ENCODE data around the gene SH3BGR. TPM values are rescaled to one million over a fixed set of nuclear protein-coding genes. Genes with fewer than 3 reads are reported as not detected.

The SH3BGR gene
- polyA plus RNA-seq, 1 donor (not counting 4 experiments of a cell fraction or from before 2014, with no cell fraction given) = 1.4 TPM

- Histone ChIP-seq H3K9ac (ENCODE audit: control insufficient read depth, extremely low read depth, insufficient read depth, low read length) (no peak overlapping the region), H3K9me1 (ENCODE audit: control insufficient read depth, extremely low read depth, insufficient read depth, low read length) (no peaks in the 10 kb centered on the region), H3K27ac (ENCODE audit: control insufficient read depth, insufficient read depth, low read length) (no peak overlapping the region), H2AFZ (ENCODE audit: control insufficient read depth, low read length) (no peak overlapping the region), H3K4me3 (ENCODE audit: control insufficient read depth in 2 of 3, extremely low read depth in 1 of 3, insufficient read depth in 2 of 3, low read depth in 1 of 3, low read length in 3 of 3) (no peak overlapping the region), H3K27me3 (ENCODE audit: control insufficient read depth, extremely low read depth, insufficient read depth, low read length) (no peaks in the 10 kb centered on the region), H3K4me2 (ENCODE audit: control insufficient read depth, extremely low read depth, insufficient read depth, low read depth, low read length) (no peak overlapping the region), H3K79me2 (ENCODE audit: control insufficient read depth, insufficient read depth, low read length) (no peaks in the 10 kb centered on the region), H3K36me3 (ENCODE audit: control insufficient read depth in 2 of 2, extremely low read depth in 1 of 2, insufficient read depth in 2 of 2, low read length in 2 of 2) (no peaks in the 10 kb centered on the region), H4K20me1 (ENCODE audit: control insufficient read depth, extremely low read depth, insufficient read depth, low read length) (no peaks in the 10 kb centered on the region), H3K4me1 (ENCODE audit: control insufficient read depth, extremely low read depth, insufficient read depth, low read length) (no peaks in the 10 kb centered on the region), H3K9me3 (ENCODE audit: control insufficient read depth, low read depth, low read length) (no peaks in the 10 kb centered on the region)
- TF ChIP-seq CTCF (optimal IDR thresholded peaks at IDR 0.05 in 1 of 3, IDR thresholded peaks at IDR 0.05 in 1 of 3, conservative IDR thresholded peaks at IDR 0.05 in 1 of 3; ENCODE audit: extremely low read depth in 1 of 3, insufficient read depth in 2 of 3, low read length in 3 of 3) (no peak), EZH2 (IDR thresholded peaks at IDR 0.05; ENCODE audit: low read length) (no peak)
- DNase-seq (ENCODE audit: low read depth, low spot score) (no peak), FAIRE-seq (no peak)
- dilution Hi-C loops (cut with MboI; ENCODE audit: extremely low pct_ligation_motif_present, low sequenced_read_pairs) = loop anchor here (25.0 kb wide), 1 partner anchor 201 kb away; no protein-coding TSS in a partner anchor
These were observed 59.3 kb downstream of the SH3BGR start for GRCh38 chr21:39511102-39511501.

GRCh38 chr21:39513735-39514134 is 62.0 kb downstream of the SH3BGR start:
- no peaks in the 10 kb centered on the region for H3K27me3 ChIP-seq (ENCODE audit: control insufficient read depth, extremely low read depth, insufficient read depth, low read length)
- no peak overlapping the region for H3K4me2 ChIP-seq (ENCODE audit: control insufficient read depth, extremely low read depth, insufficient read depth, low read depth, low read length)
- dilution Hi-C loops (cut with MboI; ENCODE audit: extremely low pct_ligation_motif_present, low sequenced_read_pairs) = loop anchor here (25.0 kb wide), 1 partner anchor 199 kb away; no protein-coding TSS in a partner anchor
- H3K79me2 ChIP-seq (ENCODE audit: control insufficient read depth, insufficient read depth, low read length) = no peaks in the 10 kb centered on the region
- no peaks in the 10 kb centered on the region for H3K4me1 ChIP-seq (ENCODE audit: control insufficient read depth, extremely low read depth, insufficient read depth, low read length)
- no peak overlapping the region for H3K27ac ChIP-seq (ENCODE audit: control insufficient read depth, insufficient read depth, low read length)
- no peaks in the 10 kb centered on the region for H4K20me1 ChIP-seq (ENCODE audit: control insufficient read depth, extremely low read depth, insufficient read depth, low read length)
- no peak overlapping the region for H2AFZ ChIP-seq (ENCODE audit: control insufficient read depth, low read length)
- no peaks in the 10 kb centered on the region for H3K9me3 ChIP-seq (ENCODE audit: control insufficient read depth, low read depth, low read length)
- no peak overlapping the region for H3K4me3 ChIP-seq (ENCODE audit: control insufficient read depth in 2 of 3, extremely low read depth in 1 of 3, insufficient read depth in 2 of 3, low read depth in 1 of 3, low read length in 3 of 3)
- no peaks in the 10 kb centered on the region for H3K9me1 ChIP-seq (ENCODE audit: control insufficient read depth, extremely low read depth, insufficient read depth, low read length)
- no peak for FAIRE-seq
- no peak for TF ChIP-seq EZH2 (IDR thresholded peaks at IDR 0.05; ENCODE audit: low read length)
- TF ChIP-seq CTCF (optimal IDR thresholded peaks at IDR 0.05 in 1 of 3, IDR thresholded peaks at IDR 0.05 in 1 of 3, conservative IDR thresholded peaks at IDR 0.05 in 1 of 3; ENCODE audit: extremely low read depth in 1 of 3, insufficient read depth in 2 of 3, low read length in 3 of 3) = no peak
- no peaks in the 10 kb centered on the region for H3K36me3 ChIP-seq (ENCODE audit: control insufficient read depth in 2 of 2, extremely low read depth in 1 of 2, insufficient read depth in 2 of 2, low read length in 2 of 2)
- no peak for DNase-seq (ENCODE audit: low read depth, low spot score)
- H3K9ac ChIP-seq (ENCODE audit: control insufficient read depth, extremely low read depth, insufficient read depth, low read length) = no peak overlapping the region
